Ovary (tissue), 9 donors: Measurements from ENCODE around the gene RPUSD2. TPM values are rescaled to one million over a fixed set of nuclear protein-coding genes. Genes with fewer than 3 reads are reported as not detected.

Experiments
- DNase-seq, 5 donors: peaks; one replicate each; pipeline ENCODE4 v3.0.0-alpha.2; 2019 to 2020
- H3K27ac ChIP-seq, 2 donors: fragments of 200-600 bp; one replicate each; pipeline versions ENCODE4 v1.5.1 to v1.8.0; 2019 to 2022
- H3K27me3 ChIP-seq: fragments of 200-600 bp; one replicate; pipeline ENCODE4 v1.8.0; 2022
- H3K36me3 ChIP-seq: fragments of 200-600 bp; sonication (generic); one replicate; pipeline ENCODE4 v1.5.1; 2019
- H3K4me1 ChIP-seq: one replicate; pipeline ENCODE4 v1.8.1; 2013; ENCODE audit warnings: mild to moderate bottlenecking, moderate library complexity; ENCODE audit not compliant: insufficient read depth
- H3K4me3 ChIP-seq: fragments of 200-600 bp; sonication (generic); one replicate; pipeline ENCODE4 v1.5.1; 2017
- H3K9me3 ChIP-seq, 2 donors: fragments of 200-600 bp in 1 of 2; sonication (generic) in 1 of 2; one replicate each; pipeline versions ENCODE4 v1.5.1 to v1.8.1; 2013 to 2019; ENCODE audit warnings: mild to moderate bottlenecking in 1 of 2, moderate library complexity in 1 of 2
- EP300 ChIP-seq: sonication (generic); formaldehyde crosslinking; IDR thresholded peaks from one replicate; pipeline ENCODE4 v1.6.1; 2017; ENCODE audit warnings: antibody characterized with exemption
- POLR2A ChIP-seq: fragments of 450-650 bp; IDR thresholded peaks from one replicate; pipeline ENCODE4 v1.6.1; 2017; ENCODE audit warnings: antibody characterized with exemption, mild to moderate bottlenecking, moderate library complexity
- WGBS, 3 donors: extraction: QIAGEN DNeasy Blood & Tissue Kit in 1 of 3; methylation state at CpG; one replicate each; pipeline versions ENCODE4 v1.1.5 to v1.1.7; 2013 to 2017; 5-methylcytosine and 5-hydroxymethylcytosine counted together
- intact Hi-C, 4 donors: fragments of 100-400 bp; cut with DNase I; formaldehyde crosslinking; loops; one replicate each; pipeline versions ENCODE4 v1.11.0 to v1.15.1; 2022 to 2023
- polyA plus RNA-seq, 2 donors: library from polyadenylated mRNA; stranded (reverse); fragments of 200-250 nt in 1 of 2; fragments of 350-450 nt in 1 of 2; fragmentation: Illumina TruSeq in 1 of 2; extraction: RNeasy Lipid Tissue Mini Kit (QIAGEN cat#74804) in 1 of 2; gene quantifications; one replicate each; pipeline ENCODE4 v1.2.3, GENCODE V29; 2013 to 2014
- total RNA-seq, 7 donors: library from RNA; depleted of rRNA in 2 of 7; stranded (reverse); fragments of >200 nt in 2 of 7; fragmentation: NEBNext Ultra II Directional in 3 of 7; extraction: Animal tissue kit (Norgen Biotek cat#: 25700) in 3 of 7; gene quantifications; one replicate each; pipeline versions ENCODE4 v1.1.0 to v1.2.4, GENCODE V29; 2016 to 2023
- TF ChIP-seq, protein P1 (sequence below), 3 donors: fragments of 450-650 bp in 2 of 3; fragments of 200-600 bp in 1 of 3; IDR thresholded peaks; one replicate each; pipeline versions ENCODE4 v1.5.1 to v1.8.0; 2016 to 2022; ENCODE audit warnings: antibody characterized with exemption in 3 of 3, mild to moderate bottlenecking in 1 of 3
- donor health status: DM: no; HTN: no; CAD: no; lungs with moderate emphysema.
- donor health status: DM: no; HTN: no; CAD: no.
- donor health status: Bipolar disorder and iron deficiency.
- donor health status: DM: yes; HTN: yes; CAD: no.
- donor health status: DM: no; HTN: no; CAD: no.
- donor health status: DM: yes; HTN: yes; CAD: no.

The RPUSD2 gene
- total and polyA plus RNA-seq, 9 donors: 2.9 to 13.0 (median 9.7) TPM

GRCh38 chr15:40558952-40559742, 10.0 kb upstream of the RPUSD2 start:
- no peak overlapping the region for H3K4me3 ChIP-seq
- intact Hi-C loops: no loop called here
- TF ChIP-seq, protein P1, sequence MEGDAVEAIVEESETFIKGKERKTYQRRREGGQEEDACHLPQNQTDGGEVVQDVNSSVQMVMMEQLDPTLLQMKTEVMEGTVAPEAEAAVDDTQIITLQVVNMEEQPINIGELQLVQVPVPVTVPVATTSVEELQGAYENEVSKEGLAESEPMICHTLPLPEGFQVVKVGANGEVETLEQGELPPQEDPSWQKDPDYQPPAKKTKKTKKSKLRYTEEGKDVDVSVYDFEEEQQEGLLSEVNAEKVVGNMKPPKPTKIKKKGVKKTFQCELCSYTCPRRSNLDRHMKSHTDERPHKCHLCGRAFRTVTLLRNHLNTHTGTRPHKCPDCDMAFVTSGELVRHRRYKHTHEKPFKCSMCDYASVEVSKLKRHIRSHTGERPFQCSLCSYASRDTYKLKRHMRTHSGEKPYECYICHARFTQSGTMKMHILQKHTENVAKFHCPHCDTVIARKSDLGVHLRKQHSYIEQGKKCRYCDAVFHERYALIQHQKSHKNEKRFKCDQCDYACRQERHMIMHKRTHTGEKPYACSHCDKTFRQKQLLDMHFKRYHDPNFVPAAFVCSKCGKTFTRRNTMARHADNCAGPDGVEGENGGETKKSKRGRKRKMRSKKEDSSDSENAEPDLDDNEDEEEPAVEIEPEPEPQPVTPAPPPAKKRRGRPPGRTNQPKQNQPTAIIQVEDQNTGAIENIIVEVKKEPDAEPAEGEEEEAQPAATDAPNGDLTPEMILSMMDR (IDR thresholded peaks at IDR 0.05): no peak
- TF ChIP-seq EP300 (no peak), POLR2A (no peak)
- H3K27ac ChIP-seq: no peak overlapping the region
- no peaks in the 10 kb centered on the region for H3K36me3 ChIP-seq
- H3K4me1 ChIP-seq: peaks cover 4% of the 10 kb centered on the region
- no peak for DNase-seq
- 79 to 86% (median 84%) methylated on average over 6 of the region's 6 CpGs for WGBS, 3 donors
- H3K9me3 ChIP-seq: no peaks in the 10 kb centered on the region
- no peaks in the 10 kb centered on the region for H3K27me3 ChIP-seq

DNA sequence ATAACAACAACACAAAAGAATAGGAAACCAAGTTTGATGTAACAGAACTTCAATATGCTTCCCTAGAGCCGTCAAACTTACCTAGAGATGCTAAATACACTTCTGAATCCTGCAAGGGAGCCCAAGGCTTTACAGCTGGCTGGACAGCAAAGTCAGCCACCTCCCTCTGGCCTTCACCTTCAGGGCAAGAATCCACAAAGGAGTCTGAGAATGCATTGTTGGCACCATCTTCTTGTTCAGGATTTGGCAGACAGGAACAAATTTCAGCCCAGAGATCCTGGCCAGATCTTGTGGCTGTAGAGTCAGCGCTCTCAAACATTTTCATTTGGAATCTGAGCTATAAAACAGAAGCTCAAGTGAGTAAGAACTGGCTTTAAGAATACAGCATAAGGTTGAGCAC, 6.4 kb upstream of the RPUSD2 start:
- Histone ChIP-seq H3K27ac (peak overlapping the region in 1 of 2 donors; percentile 1), H3K27me3 (no peaks in the 10 kb centered on the region), H3K4me3 (no peak overlapping the region), H3K9me3 (no peaks in the 10 kb centered on the region), H3K36me3 (no peaks in the 10 kb centered on the region), H3K4me1 (peaks cover 4% of the 10 kb centered on the region)
- 8 to 36% (median 23%) methylated on average over 2 of the region's 2 CpGs for WGBS, 3 donors
- no peak for TF ChIP-seq POLR2A
- TF ChIP-seq EP300: no peak
- TF ChIP-seq, protein P1 (IDR thresholded peaks at IDR 0.05): no peak
- peak in 2 of 5 donors; percentile 36 to 55 for DNase-seq
- intact Hi-C loops: loop anchor here in 2 of 4 donors (10.0 kb wide), 2 partner anchors 118 to 192 kb away; partner anchors contain the start of genes BAHD1 (in 1 of the 2) and RMDN3 (in 1 of the 2)

GRCh38 chr15:40563426-40563825, 5.7 kb upstream of the RPUSD2 start:
- H3K27ac ChIP-seq: no peak overlapping the region
- no peaks in the 10 kb centered on the region for H3K9me3 ChIP-seq
- intact Hi-C loops: loop anchor here in 2 of 4 donors (10.0 kb wide), 2 partner anchors 119 to 191 kb away; partner anchors contain the start of genes BAHD1 (in 1 of the 2) and RMDN3 (in 1 of the 2)
- H3K4me3 ChIP-seq: no peak overlapping the region
- no peaks in the 10 kb centered on the region for H3K27me3 ChIP-seq
- peaks cover 4% of the 10 kb centered on the region for H3K4me1 ChIP-seq
- DNase-seq: no peak
- TF ChIP-seq EP300: no peak
- TF ChIP-seq POLR2A: no peak
- TF ChIP-seq, protein P1 (IDR thresholded peaks at IDR 0.05): no peak
- H3K36me3 ChIP-seq: no peaks in the 10 kb centered on the region

- DNase-seq: peak; percentile 94 to 97 (median 95)
- Histone ChIP-seq H3K27me3 (no peaks in the 10 kb centered on the region), H3K27ac (peak within 1 kb of the TSS; percentile 79 to 85), H3K4me3 (peak within 1 kb of the TSS; percentile 88), H3K36me3 (no peaks in the 10 kb centered on the region), H3K4me1 (peaks cover 4% of the 10 kb centered on the region), H3K9me3 (no peaks in the 10 kb centered on the region)
- 0% methylated on average over 36 to 40 of the region's 40 CpGs for WGBS, 3 donors
- TF ChIP-seq, protein P1 (IDR thresholded peaks at IDR 0.05): no peak
- TF ChIP-seq EP300: peak; percentile 37
- peak; percentile 81 for TF ChIP-seq POLR2A
- intact Hi-C loops: loop anchor here in 2 of 4 donors (10.0 kb wide), 2 partner anchors 120 to 190 kb away; partner anchors contain the start of genes BAHD1 (in 1 of the 2) and RMDN3 (in 1 of the 2)
Observed at GRCh38 chr15:40564591-40565332, 4.3 kb upstream of the RPUSD2 start, which contains the start of gene CCDC32. Gene CCDC32 (minus strand): TSS chr15:40565042. CDS start chr15:40563015, 2,027 bp downstream.
